Spleen (tissue), 11 donors: ENCODE results near the gene OST4. TPM values are rescaled to one million over a fixed set of nuclear protein-coding genes. Genes with fewer than 3 reads are reported as not detected.

Source experiments
- DNase-seq: peaks from one replicate; pipeline ENCODE4 v3.0.0-alpha.2; 2020
- H3K27ac ChIP-seq, 8 donors: fragments of 200-600 bp; sonication (generic) in 7 of 8; 1 replicate in 4 of 8; 2 replicates in 4 of 8; pipeline versions ENCODE4 v1.5.0 to v1.8.0; 2016 to 2021; ENCODE audit warnings: inconsistent platforms in 4 of 8, mild to moderate bottlenecking in 4 of 8, moderate library complexity in 1 of 8
- H3K27me3 ChIP-seq, 7 donors: fragments of 200-600 bp; sonication (generic) in 6 of 7; replicated peaks in 1 of 7; 1 replicate in 4 of 7; 2 replicates in 3 of 7; pipeline versions ENCODE4 v1.5.0 to v1.8.0; 2016 to 2021; ENCODE audit warnings: inconsistent platforms in 3 of 7, mild to moderate bottlenecking in 1 of 7
- H3K36me3 ChIP-seq, 6 donors: fragments of 200-600 bp; sonication (generic) in 5 of 6; 1 replicate in 4 of 6; 2 replicates in 2 of 6; pipeline versions ENCODE4 v1.5.0 to v1.8.0; 2016 to 2021; ENCODE audit warnings: inconsistent platforms in 2 of 6
- H3K4me1 ChIP-seq, 6 donors: fragments of 200-600 bp; sonication (generic) in 5 of 6; 1 replicate in 3 of 6; 2 replicates in 3 of 6; pipeline versions ENCODE4 v1.5.0 to v1.8.0; 2016 to 2021; ENCODE audit warnings: inconsistent platforms in 3 of 6
- H3K4me3 ChIP-seq, 8 donors: fragments of 200-600 bp; sonication (generic) in 7 of 8; 1 replicate in 4 of 8; 2 replicates in 4 of 8; pipeline versions ENCODE4 v1.5.0 to v1.8.0; 2016 to 2021; ENCODE audit warnings: inconsistent platforms in 4 of 8, mild to moderate bottlenecking in 4 of 8, moderate library complexity in 2 of 8
- H3K9me3 ChIP-seq, 8 donors: fragments of 200-600 bp; sonication (generic) in 7 of 8; 1 replicate in 4 of 8; 2 replicates in 4 of 8; pipeline versions ENCODE4 v1.5.0 to v1.8.0; 2016 to 2021; ENCODE audit warnings: inconsistent platforms in 4 of 8
- CTCF ChIP-seq, 11 experiments: fragments of 200-600 bp in 7 of 11; fragments of 450-650 bp in 4 of 11; sonication (generic) in 4 of 11; IDR thresholded peaks in 8 of 11; conservative IDR thresholded peaks in 3 of 11; 1 replicate in 7 of 11; 2 replicates in 4 of 11; pipeline versions ENCODE4 v1.4.0 to v1.8.0; 2016 to 2021; ENCODE audit warnings: antibody characterized with exemption in 11 of 11, inconsistent platforms in 4 of 11, mild to moderate bottlenecking in 1 of 11
- POLR2A ChIP-seq, 3 donors: fragments of 450-650 bp; IDR thresholded peaks; one replicate each; pipeline ENCODE4 v1.5.1; 2017; ENCODE audit warnings: antibody characterized with exemption in 3 of 3, mild to moderate bottlenecking in 1 of 3
- POLR2AphosphoS5 ChIP-seq, 3 donors: sonication (generic); formaldehyde crosslinking; IDR thresholded peaks; one replicate each; pipeline ENCODE4 v1.5.1; 2017; ENCODE audit warnings: antibody characterized with exemption in 3 of 3
- WGBS, 5 donors: extraction: QIAGEN DNeasy Blood & Tissue Kit in 3 of 5; methylation state at CpG; one replicate each; pipeline versions ENCODE4 v1.1.5 to v1.1.7; 2013 to 2018; 5-methylcytosine and 5-hydroxymethylcytosine counted together
- intact Hi-C: fragments of 100-400 bp; cut with DNase I; formaldehyde crosslinking; loops from one replicate; pipeline ENCODE4 v1.15.0; 2023; ENCODE audit warnings: low total_unique reads
- polyA plus RNA-seq, 3 donors: library from polyadenylated mRNA; stranded (reverse); fragments of 200-250 nt; gene quantifications; one replicate each; pipeline ENCODE4 v1.2.1, GENCODE V29; 2013
- total RNA-seq, 7 donors: library from RNA; depleted of rRNA in 3 of 7; stranded (reverse); fragments of >200 nt in 3 of 7; fragmentation: NEBNext Ultra II Directional in 4 of 7; extraction: Animal tissue kit (Norgen Biotek cat#: 25700) in 4 of 7; gene quantifications; one replicate each; pipeline versions ENCODE4 v1.1.0 to v1.2.1, GENCODE V29; 2016 to 2021
- donor health status: healthy with polysubstance abuse.
- donor health status: DM: no; HTN: no; CAD: no; lungs with moderate emphysema.
- donor health status: DM: no; HTN: no; CAD: no.
- donor health status: Bipolar disorder and iron deficiency.
- donor health status: healthy.
- donor health status: DM: no; HTN: no; CAD: no.
- donor health status: DM: yes; HTN: yes; CAD: no.

The OST4 gene
- total and polyA plus RNA-seq, 10 donors: 197 to 556 (median 264) TPM

- no peaks in the 10 kb centered on the region for H3K9me3 ChIP-seq
- intact Hi-C loops: loop anchor here (5.0 kb wide), 2 partner anchors 95 to 180 kb away; partner anchors contain the start of gene DNAJC5G
- no peaks in the 10 kb centered on the region for H3K27me3 ChIP-seq
- H3K36me3 ChIP-seq: peaks cover 0 to 3% (median 0%) of the 10 kb centered on the region in 6 donors
- TF ChIP-seq CTCF (IDR thresholded peaks at IDR 0.05 in 8 of 11, conservative IDR thresholded peaks at IDR 0.05 in 3 of 11) (peak in 1 of 11 experiments; percentile 9), POLR2A (IDR thresholded peaks at IDR 0.05) (no peak), POLR2AphosphoS5 (IDR thresholded peaks at IDR 0.05) (no peak)
- DNase-seq: no peak
- no peak overlapping the region for H3K4me3 ChIP-seq
- 87 to 94% (median 91%) methylated on average over 12 to 14 of the region's 14 CpGs for WGBS, 5 donors
- peaks cover 0 to 22% (median 14%) of the 10 kb centered on the region in 6 donors for H3K4me1 ChIP-seq
- no peak overlapping the region for H3K27ac ChIP-seq
Observed at GRCh38 chr2:27097341-27097740, 25.9 kb upstream of the OST4 start.

- WGBS, 5 donors: 58 to 76% (median 71%) methylated on average over 3 of the region's 3 CpGs
- H3K27me3 ChIP-seq: no peaks in the 10 kb centered on the region
- peaks cover 0 to 3% (median 0%) of the 10 kb centered on the region in 6 donors for H3K36me3 ChIP-seq
- H3K9me3 ChIP-seq: no peaks in the 10 kb centered on the region
- peaks cover 0 to 22% (median 14%) of the 10 kb centered on the region in 6 donors for H3K4me1 ChIP-seq
- intact Hi-C loops: loop anchor here (5.0 kb wide), 2 partner anchors 95 to 180 kb away; partner anchors contain the start of gene DNAJC5G
- no peak for DNase-seq
- peak overlapping the region in 1 of 8 donors; percentile 69 for H3K4me3 ChIP-seq
- peak overlapping the region in 2 of 8 donors; percentile 37 to 54 for H3K27ac ChIP-seq
- no peak for TF ChIP-seq POLR2AphosphoS5 (IDR thresholded peaks at IDR 0.05)
- TF ChIP-seq POLR2A (IDR thresholded peaks at IDR 0.05): no peak
- no peak for TF ChIP-seq CTCF (IDR thresholded peaks at IDR 0.05 in 8 of 11, conservative IDR thresholded peaks at IDR 0.05 in 3 of 11)
Observed at GRCh38 chr2:27096748-27097297, 25.4 kb upstream of the OST4 start.

GRCh38 chr2:27095745-27096651 is 24.5 kb upstream of the OST4 start:
- Histone ChIP-seq H3K36me3 (peaks cover 0 to 3% (median 0%) of the 10 kb centered on the region in 6 donors), H3K4me1 (peaks cover 0 to 22% (median 14%) of the 10 kb centered on the region in 6 donors), H3K4me3 (peak overlapping the region in 7 of 8 donors; percentile 20 to 69 (median 36)), H3K27me3 (no peaks in the 10 kb centered on the region), H3K9me3 (no peaks in the 10 kb centered on the region), H3K27ac (peak overlapping the region in 2 of 8 donors; percentile 37 to 54)
- TF ChIP-seq POLR2A (IDR thresholded peaks at IDR 0.05) (no peak), POLR2AphosphoS5 (IDR thresholded peaks at IDR 0.05) (peak in 2 of 3 donors; percentile 45 to 61)
- DNase-seq: peak; percentile 86
- intact Hi-C loops: loop anchor here (5.0 kb wide), 2 partner anchors 96 to 181 kb away; partner anchors contain the start of gene DNAJC5G
- WGBS, 5 donors: 26 to 57% (median 30%) methylated on average over 10 to 18 of the region's 18 CpGs

GRCh38 chr2:27095427-27095744 is 23.9 kb upstream of the OST4 start:
- TF ChIP-seq POLR2A (IDR thresholded peaks at IDR 0.05) (no peak), CTCF (IDR thresholded peaks at IDR 0.05 in 8 of 11, conservative IDR thresholded peaks at IDR 0.05 in 3 of 11) (no peak), POLR2AphosphoS5 (IDR thresholded peaks at IDR 0.05) (no peak)
- no peaks in the 10 kb centered on the region for H3K27me3 ChIP-seq
- no peak overlapping the region for H3K4me3 ChIP-seq
- intact Hi-C loops: loop anchor here (5.0 kb wide), 2 partner anchors 97 to 182 kb away; partner anchors contain the start of gene DNAJC5G
- H3K4me1 ChIP-seq: peaks cover 0 to 22% (median 14%) of the 10 kb centered on the region in 6 donors
- no peaks in the 10 kb centered on the region for H3K9me3 ChIP-seq
- 79 to 98% (median 90%) methylated on average over 2 of the region's 2 CpGs for WGBS, 5 donors
- no peak overlapping the region for H3K27ac ChIP-seq
- H3K36me3 ChIP-seq: peaks cover 0 to 3% (median 0%) of the 10 kb centered on the region in 6 donors
- no peak for DNase-seq
